ENCODE measurements around the gene CACNA1B. TPM values are rescaled to one million over a fixed set of nuclear protein-coding genes. Genes with fewer than 3 reads are reported as not detected.

CACNA1B gene
- total and polyA plus RNA-seq, 2 donors (not counting 1 experiment from before 2014, with no cell fraction given): 0.15 TPM; not detected in 1

- Histone ChIP-seq H2AFZ (ENCODE audit: insufficient read depth, low read depth, low read length, poor library complexity, severe bottlenecking) (no peak overlapping the region), H3K9ac (ENCODE audit: low read length) (no peak overlapping the region), H3K4me3 (ENCODE audit: control extremely low read depth in 1 of 5, extremely low read depth in 1 of 5, insufficient read depth in 1 of 5, low read depth in 2 of 5, low read length in 4 of 5) (no peak overlapping the region), H3K9me3 (ENCODE audit: control extremely low read depth in 1 of 3, control insufficient read depth in 2 of 3, insufficient read depth in 1 of 3, low read length in 2 of 3) (no peaks in the 10 kb centered on the region), H4K20me1 (ENCODE audit: control insufficient read depth, insufficient read depth, low read length, poor library complexity, severe bottlenecking) (no peaks in the 10 kb centered on the region), H3K4me1 (ENCODE audit: control insufficient read depth in 2 of 2, insufficient read depth in 2 of 2, low read length in 2 of 2) (no peaks in the 10 kb centered on the region), H3K4me2 (replicated peaks; ENCODE audit: low read depth, low read length, poor library complexity, severe bottlenecking) (no peak overlapping the region), H3K79me2 (ENCODE audit: control insufficient read depth, insufficient read depth, low read length) (no peaks in the 10 kb centered on the region), H3K36me3 (replicated peaks in 1 of 2; ENCODE audit: control extremely low read depth in 1 of 2, control insufficient read depth in 1 of 2, extremely low read depth in 1 of 2, insufficient read depth in 2 of 2, low read length in 1 of 2) (no peaks in the 10 kb centered on the region), H3K27ac (ENCODE audit: low read length in 2 of 2) (no peak overlapping the region), H3K27me3 (replicated peaks in 1 of 4; ENCODE audit: control extremely low read depth in 1 of 4, control insufficient read depth in 3 of 4, insufficient read depth in 4 of 4, low read length in 3 of 4) (peaks cover 0 to 4% (median 0%) of the 10 kb centered on the region in 4 experiments)
- no peak for TF ChIP-seq CTCF (IDR thresholded peaks at IDR 0.05)
- no peak for DNase-seq
- Mint-ChIP-seq H3K4me1 (no peaks in the 10 kb centered on the region), H3K27ac (no peak overlapping the region), H3K9me3 (ENCODE audit: insufficient read depth) (peaks cover 2% of the 10 kb centered on the region), H3K27me3 (peaks cover 24% of the 10 kb centered on the region), H3K4me3 (no peak overlapping the region)
- ChIA-PET POLR2A (no interaction called here), CTCF (no interaction called here)
- intact Hi-C loops (cut with micrococcal nuclease): no loop called here
- ATAC-seq (ENCODE audit: low read depth): no peak
- WGBS (ENCODE audit: insufficient coverage): 94% methylated on average over 1 of the region's 9 CpGs
Observed at GRCh38 chr9:137965177-137965795, 87.7 kb downstream of the CACNA1B start.

DNA sequence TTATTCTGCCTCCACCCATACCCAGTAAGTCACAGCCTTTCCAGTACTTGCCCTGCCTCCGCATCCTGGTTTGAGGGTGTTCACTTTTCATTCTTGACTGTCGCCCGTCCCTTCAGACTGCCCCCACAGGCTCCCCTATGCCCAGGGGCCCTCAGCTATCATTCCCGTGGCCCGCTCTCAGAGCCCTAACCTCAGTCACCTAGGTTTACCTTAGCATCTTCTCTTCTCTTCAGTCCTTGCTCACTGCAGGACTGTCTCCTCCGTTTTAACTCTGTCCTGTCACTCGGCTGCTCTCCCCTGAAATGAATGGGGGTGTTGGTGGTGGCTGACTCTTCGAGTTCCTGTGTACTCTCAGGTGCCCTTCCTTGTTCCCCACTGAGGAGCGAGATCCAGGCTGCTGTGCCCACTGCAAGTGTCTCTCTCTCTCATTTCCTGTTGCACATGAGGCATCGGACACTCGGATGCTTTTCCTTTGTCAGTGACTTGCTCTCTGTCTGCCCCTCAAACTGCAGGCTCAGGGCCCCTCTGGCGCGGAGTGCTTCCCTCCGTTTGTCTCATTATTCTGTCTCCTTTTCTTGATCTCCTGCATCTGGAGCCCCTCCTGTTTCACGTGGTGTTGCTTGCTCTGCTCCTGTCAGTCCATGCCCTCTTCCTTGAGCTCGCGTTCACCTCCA is 89.8 kb downstream of the CACNA1B start:
- no peak overlapping the region for H3K27ac Mint-ChIP-seq
- peaks cover 2% of the 10 kb centered on the region for H3K9me3 Mint-ChIP-seq (ENCODE audit: insufficient read depth)

More for the DNA sequence above, 89.8 kb downstream of the CACNA1B start:
- no peaks in the 10 kb centered on the region for H3K4me1 Mint-ChIP-seq
- intact Hi-C loops (cut with micrococcal nuclease): no loop called here
- H3K36me3 ChIP-seq (replicated peaks in 1 of 2; ENCODE audit: control extremely low read depth in 1 of 2, control insufficient read depth in 1 of 2, extremely low read depth in 1 of 2, insufficient read depth in 2 of 2, low read length in 1 of 2): no peaks in the 10 kb centered on the region
- peaks cover 0 to 6% (median 0%) of the 10 kb centered on the region in 4 experiments for H3K27me3 ChIP-seq (replicated peaks in 1 of 4; ENCODE audit: control extremely low read depth in 1 of 4, control insufficient read depth in 3 of 4, insufficient read depth in 4 of 4, low read length in 3 of 4)
- POLR2A ChIA-PET: no interaction called here
- no peaks in the 10 kb centered on the region for H3K79me2 ChIP-seq (ENCODE audit: control insufficient read depth, insufficient read depth, low read length)
- H3K4me3 ChIP-seq (ENCODE audit: control extremely low read depth in 1 of 5, extremely low read depth in 1 of 5, insufficient read depth in 1 of 5, low read depth in 2 of 5, low read length in 4 of 5): no peak overlapping the region
- 85% methylated on average over 16 of the region's 17 CpGs for WGBS (ENCODE audit: insufficient coverage)
- no peaks in the 10 kb centered on the region for H3K4me1 ChIP-seq (ENCODE audit: control insufficient read depth in 2 of 2, insufficient read depth in 2 of 2, low read length in 2 of 2)
- H4K20me1 ChIP-seq (ENCODE audit: control insufficient read depth, insufficient read depth, low read length, poor library complexity, severe bottlenecking): no peaks in the 10 kb centered on the region
- H3K27ac ChIP-seq (ENCODE audit: low read length in 2 of 2): no peak overlapping the region
- DNase-seq (no peak), ATAC-seq (ENCODE audit: low read depth) (no peak)
- no peak overlapping the region for H2AFZ ChIP-seq (ENCODE audit: insufficient read depth, low read depth, low read length, poor library complexity, severe bottlenecking)
- H3K9me3 ChIP-seq (ENCODE audit: control extremely low read depth in 1 of 3, control insufficient read depth in 2 of 3, insufficient read depth in 1 of 3, low read length in 2 of 3): no peaks in the 10 kb centered on the region
- no peak overlapping the region for H3K4me2 ChIP-seq (replicated peaks; ENCODE audit: low read depth, low read length, poor library complexity, severe bottlenecking)
- no peak overlapping the region for H3K4me3 Mint-ChIP-seq
- H3K9ac ChIP-seq (ENCODE audit: low read length): no peak overlapping the region
- CTCF ChIA-PET: no interaction called here
- peaks cover 27% of the 10 kb centered on the region for H3K27me3 Mint-ChIP-seq
- TF ChIP-seq EZH2 (IDR thresholded peaks at IDR 0.05; ENCODE audit: borderline replicate concordance, insufficient read depth, low read depth, low read length, poor library complexity, severe bottlenecking) (no peak), CTCF (IDR thresholded peaks at IDR 0.05) (no peak)
